Uterus (tissue), 2 donors: Measurements from ENCODE around the gene IL6R.

ENCODE experiments used
- POLR2A ChIP-seq, 2 donors: fragments of 450-650 bp; IDR thresholded peaks; one replicate each; pipeline ENCODE4 v1.6.1; 2016; ENCODE audit warnings: antibody characterized with exemption in 2 of 2, mild to moderate bottlenecking in 1 of 2, moderate library complexity in 1 of 2
- TF ChIP-seq, protein P1 (sequence below), 4 experiments: fragments of 200-600 bp in 2 of 4; fragments of 450-650 bp in 2 of 4; sonication (generic) in 2 of 4; IDR thresholded peaks; one replicate each; pipeline ENCODE4 v1.5.1; 2016 to 2019; ENCODE audit warnings: antibody characterized with exemption in 4 of 4, mild to moderate bottlenecking in 2 of 4, moderate library complexity in 1 of 4

GRCh38 chr1:154441241-154441888 is 36.2 kb downstream of the IL6R start:
- TF ChIP-seq POLR2A (IDR thresholded peaks at IDR 0.05), result no peak
- TF ChIP-seq, protein P1, sequence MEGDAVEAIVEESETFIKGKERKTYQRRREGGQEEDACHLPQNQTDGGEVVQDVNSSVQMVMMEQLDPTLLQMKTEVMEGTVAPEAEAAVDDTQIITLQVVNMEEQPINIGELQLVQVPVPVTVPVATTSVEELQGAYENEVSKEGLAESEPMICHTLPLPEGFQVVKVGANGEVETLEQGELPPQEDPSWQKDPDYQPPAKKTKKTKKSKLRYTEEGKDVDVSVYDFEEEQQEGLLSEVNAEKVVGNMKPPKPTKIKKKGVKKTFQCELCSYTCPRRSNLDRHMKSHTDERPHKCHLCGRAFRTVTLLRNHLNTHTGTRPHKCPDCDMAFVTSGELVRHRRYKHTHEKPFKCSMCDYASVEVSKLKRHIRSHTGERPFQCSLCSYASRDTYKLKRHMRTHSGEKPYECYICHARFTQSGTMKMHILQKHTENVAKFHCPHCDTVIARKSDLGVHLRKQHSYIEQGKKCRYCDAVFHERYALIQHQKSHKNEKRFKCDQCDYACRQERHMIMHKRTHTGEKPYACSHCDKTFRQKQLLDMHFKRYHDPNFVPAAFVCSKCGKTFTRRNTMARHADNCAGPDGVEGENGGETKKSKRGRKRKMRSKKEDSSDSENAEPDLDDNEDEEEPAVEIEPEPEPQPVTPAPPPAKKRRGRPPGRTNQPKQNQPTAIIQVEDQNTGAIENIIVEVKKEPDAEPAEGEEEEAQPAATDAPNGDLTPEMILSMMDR (IDR thresholded peaks at IDR 0.05), result no peak
